Measurements from ENCODE around the gene SZT2. TPM values are rescaled to one million over a fixed set of nuclear protein-coding genes. Genes with fewer than 3 reads are reported as not detected.

The SZT2 gene
- total RNA-seq, 1 donor from 2014 or later, result 139 TPM

DNA sequence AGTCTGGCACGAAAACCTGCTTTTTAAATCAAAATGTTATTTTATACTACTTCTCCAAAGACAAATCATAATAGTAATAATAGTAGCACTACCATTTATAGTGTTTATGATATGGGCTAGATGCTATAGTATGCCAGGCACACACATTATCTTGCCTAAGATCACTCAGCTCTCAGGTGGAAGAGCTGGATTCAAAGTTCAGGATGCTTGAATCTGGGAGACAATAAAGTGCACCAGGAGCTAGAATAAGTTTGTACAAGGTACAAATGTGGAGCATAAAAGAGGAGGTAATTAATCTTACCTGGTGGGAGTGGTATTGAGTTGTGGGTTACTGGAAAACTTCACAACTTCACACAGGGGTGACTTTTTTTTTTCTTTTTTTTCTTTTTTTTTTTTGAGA is 11.9 kb upstream of the SZT2 start:
- CTCF ChIA-PET, result interaction anchor here (1.2 kb wide), 1 partner anchor 151 kb away, joined by 5 read pairs; no protein-coding TSS in a partner anchor
- Mint-ChIP-seq H3K4me1 (no peaks in the 10 kb centered on the region), H3K27me3 (no peaks in the 10 kb centered on the region), H3K36me3 (ENCODE audit: low read depth) (peaks cover 34% of the 10 kb centered on the region), H3K9me3 (no peaks in the 10 kb centered on the region), H3K27ac (no peak overlapping the region), H3K4me3 (no peak overlapping the region)
- ATAC-seq (ENCODE audit: low read depth), result no peak
- POLR2A ChIA-PET, result interaction anchor here (0.6 to 1.1 kb wide), 2 partner anchors 8 to 9 kb away, joined by 3 to 4 read pairs; no protein-coding TSS in a partner anchor
- no peak for DNase-seq
- TF ChIP-seq, protein P1, sequence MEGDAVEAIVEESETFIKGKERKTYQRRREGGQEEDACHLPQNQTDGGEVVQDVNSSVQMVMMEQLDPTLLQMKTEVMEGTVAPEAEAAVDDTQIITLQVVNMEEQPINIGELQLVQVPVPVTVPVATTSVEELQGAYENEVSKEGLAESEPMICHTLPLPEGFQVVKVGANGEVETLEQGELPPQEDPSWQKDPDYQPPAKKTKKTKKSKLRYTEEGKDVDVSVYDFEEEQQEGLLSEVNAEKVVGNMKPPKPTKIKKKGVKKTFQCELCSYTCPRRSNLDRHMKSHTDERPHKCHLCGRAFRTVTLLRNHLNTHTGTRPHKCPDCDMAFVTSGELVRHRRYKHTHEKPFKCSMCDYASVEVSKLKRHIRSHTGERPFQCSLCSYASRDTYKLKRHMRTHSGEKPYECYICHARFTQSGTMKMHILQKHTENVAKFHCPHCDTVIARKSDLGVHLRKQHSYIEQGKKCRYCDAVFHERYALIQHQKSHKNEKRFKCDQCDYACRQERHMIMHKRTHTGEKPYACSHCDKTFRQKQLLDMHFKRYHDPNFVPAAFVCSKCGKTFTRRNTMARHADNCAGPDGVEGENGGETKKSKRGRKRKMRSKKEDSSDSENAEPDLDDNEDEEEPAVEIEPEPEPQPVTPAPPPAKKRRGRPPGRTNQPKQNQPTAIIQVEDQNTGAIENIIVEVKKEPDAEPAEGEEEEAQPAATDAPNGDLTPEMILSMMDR (IDR thresholded peaks at IDR 0.05), result no peak
- intact Hi-C loops (cut with micrococcal nuclease), result no loop called here

GRCh38 chr1:43379476-43379875 is 10.2 kb upstream of the SZT2 start:
- ATAC-seq (ENCODE audit: low read depth), result no peak
- intact Hi-C loops (cut with micrococcal nuclease), result no loop called here
- DNase-seq, result no peak
- H3K4me1 Mint-ChIP-seq, result no peaks in the 10 kb centered on the region
- TF ChIP-seq, protein P1 (IDR thresholded peaks at IDR 0.05), result no peak
- H3K4me3 Mint-ChIP-seq, result no peak overlapping the region
- H3K9me3 Mint-ChIP-seq, result no peaks in the 10 kb centered on the region
- no peak overlapping the region for H3K27ac Mint-ChIP-seq
- ChIA-PET CTCF (no interaction called here), POLR2A (no interaction called here)
- H3K27me3 Mint-ChIP-seq, result no peaks in the 10 kb centered on the region
- H3K36me3 Mint-ChIP-seq (ENCODE audit: low read depth), result peaks cover 50% of the 10 kb centered on the region

- POLR2A ChIA-PET, result no interaction called here
- Mint-ChIP-seq H3K27ac (no peak overlapping the region), H3K4me3 (no peak overlapping the region), H3K36me3 (ENCODE audit: low read depth) (peaks cover 67% of the 10 kb centered on the region), H3K9me3 (no peaks in the 10 kb centered on the region), H3K27me3 (no peaks in the 10 kb centered on the region), H3K4me1 (no peaks in the 10 kb centered on the region)
- ATAC-seq (ENCODE audit: low read depth) (no peak), DNase-seq (no peak)
- CTCF ChIA-PET, result interaction anchor here (0.6 kb wide), 1 partner anchor 155 kb away, joined by 3 read pairs; no protein-coding TSS in a partner anchor
- TF ChIP-seq, protein P1 (IDR thresholded peaks at IDR 0.05), result no peak
- intact Hi-C loops (cut with micrococcal nuclease), result no loop called here
Observed at GRCh38 chr1:43381612-43382011, 8.1 kb upstream of the SZT2 start.

DNA sequence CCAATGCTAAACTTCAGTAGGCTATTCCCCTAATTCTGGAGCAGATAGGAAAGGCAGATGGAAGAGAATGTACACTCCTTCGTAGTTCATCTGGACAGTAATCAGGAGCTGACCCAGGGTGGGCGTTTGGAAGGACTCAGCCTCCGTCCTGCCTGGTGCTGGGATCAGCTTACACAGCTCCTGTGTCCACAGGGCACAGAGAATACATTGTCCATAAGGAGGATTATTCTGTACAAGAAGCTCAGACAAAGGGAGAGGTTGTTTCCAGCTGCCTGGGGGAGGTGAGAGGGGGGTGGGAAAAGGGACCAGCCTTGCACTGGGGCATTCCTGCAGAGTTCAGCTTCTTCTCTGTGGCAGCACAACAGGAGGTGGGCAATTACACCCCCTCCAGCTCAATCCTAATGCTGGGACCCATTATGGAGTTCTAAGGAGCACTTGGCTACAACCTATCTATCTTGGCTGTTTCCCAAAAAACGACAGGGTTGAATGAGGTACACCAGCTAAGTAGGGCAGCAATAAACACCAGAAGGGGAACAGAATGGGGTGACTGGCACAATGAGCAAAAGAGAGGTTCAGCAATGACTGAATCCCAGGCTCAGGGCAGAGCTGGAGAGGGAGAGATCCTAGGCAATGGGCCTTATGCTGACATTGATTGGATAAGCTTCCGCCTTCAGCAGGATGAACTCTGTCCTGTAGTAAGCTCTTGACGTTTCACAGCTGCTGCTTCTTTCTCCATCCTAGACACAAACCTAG is 7.5 kb upstream of the SZT2 start:
- DNase-seq, result no peak
- CTCF ChIA-PET, result interaction anchor here (0.6 to 1.9 kb wide), 2 partner anchors 155 kb away, joined by 3 to 7 read pairs; no protein-coding TSS in a partner anchor
- no peak for ATAC-seq (ENCODE audit: low read depth)
- peaks cover 73% of the 10 kb centered on the region for H3K36me3 Mint-ChIP-seq (ENCODE audit: low read depth)
- no peaks in the 10 kb centered on the region for H3K27me3 Mint-ChIP-seq
- H3K4me3 Mint-ChIP-seq, result no peak overlapping the region
- H3K4me1 Mint-ChIP-seq, result no peaks in the 10 kb centered on the region
- H3K27ac Mint-ChIP-seq, result no peak overlapping the region
- intact Hi-C loops (cut with micrococcal nuclease), result no loop called here
- POLR2A ChIA-PET, result interaction anchor here (1.6 kb wide), 1 partner anchor 15 kb away, joined by 6 read pairs; the partner anchor contains the start of gene ELOVL1
- H3K9me3 Mint-ChIP-seq, result no peaks in the 10 kb centered on the region
- TF ChIP-seq, protein P1 (IDR thresholded peaks at IDR 0.05), result no peak

- H3K4me3 Mint-ChIP-seq, result no peak overlapping the region
- ChIA-PET POLR2A (interaction anchor here (1.6 kb wide), 1 partner anchor 16 kb away, joined by 6 read pairs; the partner anchor contains the start of gene ELOVL1), CTCF (interaction anchor here (1.1 to 1.9 kb wide), 2 partner anchors 31 to 156 kb away, joined by 3 to 7 read pairs; no protein-coding TSS in a partner anchor)
- intact Hi-C loops (cut with micrococcal nuclease), result no loop called here
- DNase-seq, result no peak
- H3K27ac Mint-ChIP-seq, result no peak overlapping the region
- no peaks in the 10 kb centered on the region for H3K27me3 Mint-ChIP-seq
- no peaks in the 10 kb centered on the region for H3K9me3 Mint-ChIP-seq
- peaks cover 9% of the 10 kb centered on the region for H3K4me1 Mint-ChIP-seq
- no peak for ATAC-seq (ENCODE audit: low read depth)
- TF ChIP-seq, protein P1 (IDR thresholded peaks at IDR 0.05), result no peak
- peaks cover 76% of the 10 kb centered on the region for H3K36me3 Mint-ChIP-seq (ENCODE audit: low read depth)
Observed at GRCh38 chr1:43383449-43383848, 6.2 kb upstream of the SZT2 start.
